Measurements from ENCODE around the gene MAGI3.
"Not testable (repeated sequence)": the region's sequence is repeated elsewhere in the genome, so short reads cannot be mapped to it uniquely, and the experiment has no call there.

Gene MAGI3

GRCh38 chr1:113576271-113576670 lies 186.0 kb downstream of the MAGI3 start:
- no peak for DNase-seq (ENCODE audit: low read depth in 2 of 2)

GRCh38 chr1:113579256-113580018 lies 189.1 kb downstream of the MAGI3 start:
- DNase-seq (ENCODE audit: low read depth in 2 of 2) = no peak

- no peak for DNase-seq (ENCODE audit: low read depth in 2 of 2)
These were observed 191.0 kb downstream of the MAGI3 start for GRCh38 chr1:113581323-113581722.

GRCh38 chr1:113582084-113582483 lies 191.8 kb downstream of the MAGI3 start:
- DNase-seq (ENCODE audit: low read depth in 2 of 2) = no peak

GRCh38 chr1:113587475-113587874 lies 197.2 kb downstream of the MAGI3 start:
- DNase-seq (ENCODE audit: low read depth in 2 of 2) = no peak

GRCh38 chr1:113592230-113592629 lies 201.9 kb downstream of the MAGI3 start:
- DNase-seq (ENCODE audit: low read depth in 2 of 2) = no peak

GRCh38 chr1:113593550-113594297 lies 203.4 kb downstream of the MAGI3 start:
- no peak for DNase-seq (ENCODE audit: low read depth in 2 of 2)

- DNase-seq (ENCODE audit: low read depth in 2 of 2) = not testable (repeated sequence)
These were observed 214.2 kb downstream of the MAGI3 start for GRCh38 chr1:113604466-113604865.

- DNase-seq (ENCODE audit: low read depth in 2 of 2) = no peak
These were observed 214.8 kb downstream of the MAGI3 start for GRCh38 chr1:113605146-113605545.

- DNase-seq (ENCODE audit: low read depth in 2 of 2) = no peak
These were observed 218.1 kb downstream of the MAGI3 start for GRCh38 chr1:113608399-113608798.

- DNase-seq (ENCODE audit: low read depth in 2 of 2) = no peak
These were observed 220.1 kb downstream of the MAGI3 start for GRCh38 chr1:113610372-113610771.

GRCh38 chr1:113615425-113615824 lies 225.1 kb downstream of the MAGI3 start:
- no peak for DNase-seq (ENCODE audit: low read depth in 2 of 2)

- no peak for DNase-seq (ENCODE audit: low read depth in 2 of 2)
These were observed 225.8 kb downstream of the MAGI3 start for GRCh38 chr1:113616156-113616555.

- DNase-seq (ENCODE audit: low read depth in 2 of 2) = no peak
These were observed 227.3 kb downstream of the MAGI3 start for GRCh38 chr1:113617438-113618141.

GRCh38 chr1:113628997-113629396 lies 238.7 kb downstream of the MAGI3 start:
- DNase-seq (ENCODE audit: low read depth in 2 of 2) = no peak

- no peak for DNase-seq (ENCODE audit: low read depth in 2 of 2)
These were observed 240.3 kb downstream of the MAGI3 start for GRCh38 chr1:113630340-113631327.

GRCh38 chr1:113641396-113641795 lies 251.1 kb downstream of the MAGI3 start:
- no peak for DNase-seq (ENCODE audit: low read depth in 2 of 2)

- no peak for DNase-seq (ENCODE audit: low read depth in 2 of 2)
These were observed 256.8 kb downstream of the MAGI3 start for GRCh38 chr1:113647164-113647563.

- DNase-seq (ENCODE audit: low read depth in 2 of 2) = no peak
These were observed 258.2 kb downstream of the MAGI3 start for GRCh38 chr1:113648478-113648877.

- no peak for DNase-seq (ENCODE audit: low read depth in 2 of 2)
These were observed 262.5 kb downstream of the MAGI3 start for GRCh38 chr1:113652771-113653170.

GRCh38 chr1:113653741-113654140 lies 263.4 kb downstream of the MAGI3 start:
- DNase-seq (ENCODE audit: low read depth in 2 of 2) = no peak

Data from stimulated activated CD8-positive, alpha-beta memory T cell treated with anti-CD3 and anti-CD28 coated beads, Interleukin-7, amount 100 ng/mL, for 1 hour (primary cell).